ENCODE data around the gene RAET1L. TPM values are rescaled to one million over a fixed set of nuclear protein-coding genes. Genes with fewer than 3 reads are reported as not detected.
"Not testable (repeated sequence)": the region's sequence is repeated elsewhere in the genome, so short reads cannot be mapped to it uniquely, and the experiment has no call there.

The RAET1L gene
- total RNA-seq, 1 donor from 2014 or later: not detected

GRCh38 chr6:149969635-149970034 lies 55.7 kb downstream of the RAET1L start:
- no peaks in the 10 kb centered on the region for H3K9me3 ChIP-seq
- no peak overlapping the region for H3K27ac ChIP-seq
- no peaks in the 10 kb centered on the region for H3K27me3 ChIP-seq
- no peak for DNase-seq (ENCODE audit: low spot score in 2 of 2)
- peaks cover 0 to 7% of the 10 kb centered on the region in 2 donors for H3K4me1 ChIP-seq
- H3K4me3 ChIP-seq: no peak overlapping the region
- intact Hi-C loops (cut with DNase I): no loop called here
- no peak for TF ChIP-seq CTCF (IDR thresholded peaks at IDR 0.05)
- no peaks in the 10 kb centered on the region for H3K36me3 ChIP-seq

GRCh38 chr6:149968909-149969308 lies 56.4 kb downstream of the RAET1L start:
- H3K27ac ChIP-seq; H3K4me3 ChIP-seq; H3K36me3 ChIP-seq; DNase-seq (ENCODE audit: low spot score in 2 of 2); H3K27me3 ChIP-seq; H3K9me3 ChIP-seq; intact Hi-C loops (cut with DNase I): not testable (repeated sequence)
- peaks cover 0 to 14% of the 10 kb centered on the region in 2 donors for H3K4me1 ChIP-seq

Other genes with a start within 250 kb of the RAET1L start
- gene LRP11, start 161.2 kb downstream of the RAET1L start, total RNA-seq: 39.1 TPM
- not detected for gene RAET1E, start 127.4 kb downstream of the RAET1L start, total RNA-seq
- not detected for gene RAET1G, start 102.4 kb downstream of the RAET1L start, total RNA-seq
- not detected for gene ULBP2, start 83.5 kb downstream of the RAET1L start, total RNA-seq
- 3.8 TPM for gene ULBP1, start 61.6 kb downstream of the RAET1L start, total RNA-seq
- 24.2 TPM for gene ULBP3, start 43.6 kb upstream of the RAET1L start, total RNA-seq
- gene PPP1R14C, start 117.5 kb upstream of the RAET1L start, total RNA-seq: not detected

All from ascending aorta (tissue), 2 donors.